ENCODE measurements around the gene C7orf57.
"Not testable (repeated sequence)": the region's sequence is repeated elsewhere in the genome, so short reads cannot be mapped to it uniquely, and the experiment has no call there.

Gene C7orf57

GRCh38 chr7:47991741-47992311, 43.5 kb upstream of the C7orf57 start:
- H3K9me3 Mint-ChIP-seq = no peaks in the 10 kb centered on the region
- TF ChIP-seq CTCF (IDR thresholded peaks at IDR 0.05) = peak; percentile 36
- H3K4me3 Mint-ChIP-seq = peak overlapping the region; percentile 78
- no peaks in the 10 kb centered on the region for H3K36me3 Mint-ChIP-seq (ENCODE audit: low read depth)
- peak; percentile 83 for DNase-seq
- peak overlapping the region; percentile 94 for H3K27ac Mint-ChIP-seq
- H3K27me3 Mint-ChIP-seq (ENCODE audit: low read depth, poor library complexity) = peaks cover 3% of the 10 kb centered on the region
- peaks cover 40% of the 10 kb centered on the region for H3K4me1 Mint-ChIP-seq

GRCh38 chr7:47992446-47992845, 42.9 kb upstream of the C7orf57 start:
- Mint-ChIP-seq H3K9me3 (no peaks in the 10 kb centered on the region), H3K27ac (peak overlapping the region; percentile 49), H3K4me3 (peak overlapping the region; percentile 78), H3K4me1 (peaks cover 40% of the 10 kb centered on the region), H3K36me3 (ENCODE audit: low read depth) (no peaks in the 10 kb centered on the region), H3K27me3 (ENCODE audit: low read depth, poor library complexity) (peaks cover 3% of the 10 kb centered on the region)
- TF ChIP-seq CTCF (IDR thresholded peaks at IDR 0.05) = no peak
- no peak for DNase-seq

GRCh38 chr7:47999413-47999812, 35.9 kb upstream of the C7orf57 start:
- Mint-ChIP-seq H3K4me1 (peaks cover 5% of the 10 kb centered on the region), H3K27me3 (ENCODE audit: low read depth, poor library complexity) (peaks cover 2% of the 10 kb centered on the region), H3K4me3 (no peak overlapping the region), H3K36me3 (ENCODE audit: low read depth) (peaks cover 7% of the 10 kb centered on the region), H3K9me3 (peaks cover 27% of the 10 kb centered on the region), H3K27ac (no peak overlapping the region)
- no peak for DNase-seq
- no peak for TF ChIP-seq CTCF (IDR thresholded peaks at IDR 0.05)

- peaks cover 12% of the 10 kb centered on the region for H3K4me1 Mint-ChIP-seq
- peaks cover 27% of the 10 kb centered on the region for H3K9me3 Mint-ChIP-seq
- H3K36me3 Mint-ChIP-seq (ENCODE audit: low read depth); H3K27ac Mint-ChIP-seq; H3K27me3 Mint-ChIP-seq (ENCODE audit: low read depth, poor library complexity); H3K4me3 Mint-ChIP-seq; DNase-seq: not testable (repeated sequence)
Observed at GRCh38 chr7:48000164-48000563, 35.2 kb upstream of the C7orf57 start.

- H3K36me3 Mint-ChIP-seq (ENCODE audit: low read depth) = peaks cover 7% of the 10 kb centered on the region
- no peak overlapping the region for H3K27ac Mint-ChIP-seq
- no peak overlapping the region for H3K4me3 Mint-ChIP-seq
Observed at GRCh38 chr7:48004032-48004431, 31.3 kb upstream of the C7orf57 start.

GRCh38 chr7:48004638-48005037, 30.7 kb upstream of the C7orf57 start:
- H3K9me3 Mint-ChIP-seq = peaks cover 27% of the 10 kb centered on the region
- no peak overlapping the region for H3K4me3 Mint-ChIP-seq
- DNase-seq = no peak
- H3K4me1 Mint-ChIP-seq = peaks cover 14% of the 10 kb centered on the region
- peaks cover 7% of the 10 kb centered on the region for H3K36me3 Mint-ChIP-seq (ENCODE audit: low read depth)
- H3K27me3 Mint-ChIP-seq (ENCODE audit: low read depth, poor library complexity) = peaks cover 2% of the 10 kb centered on the region
- H3K27ac Mint-ChIP-seq = peak overlapping the region; percentile 47
- no peak for TF ChIP-seq CTCF (IDR thresholded peaks at IDR 0.05)

More at GRCh38 chr7:48004032-48004431, 31.3 kb upstream of the C7orf57 start:
- no peak for TF ChIP-seq CTCF (IDR thresholded peaks at IDR 0.05)
- Mint-ChIP-seq H3K27me3 (ENCODE audit: low read depth, poor library complexity) (peaks cover 2% of the 10 kb centered on the region), H3K4me1 (peaks cover 14% of the 10 kb centered on the region), H3K9me3 (peaks cover 27% of the 10 kb centered on the region)
- no peak for DNase-seq

All from nephron progenitor cell (in vitro differentiated cells).